H9 (cell line): ENCODE data around the gene KCNC2. TPM values are rescaled to one million over a fixed set of nuclear protein-coding genes. Genes with fewer than 3 reads are reported as not detected.

ENCODE experiments used
- DNase-seq: peaks from one replicate; pipeline ENCODE4 v3.0.0-alpha.2; 2017
- H2AFZ ChIP-seq: one replicate; pipeline ENCODE4 v1.6.1; 2013; ENCODE audit warnings: mild to moderate bottlenecking, low read length, control low read depth, moderate library complexity
- H2AK5ac ChIP-seq: 2 replicates; pipeline ENCODE4 v1.6.1; 2013; ENCODE audit warnings: low read length, control low read depth, mixed read lengths; ENCODE audit not compliant: insufficient read length
- H2BK120ac ChIP-seq: one replicate; pipeline ENCODE4 v1.6.1; 2013; ENCODE audit warnings: low read depth, mild to moderate bottlenecking, low read length, control low read depth, inconsistent platforms; ENCODE audit not compliant: poor library complexity, severe bottlenecking
- H2BK12ac ChIP-seq: 2 replicates; pipeline ENCODE4 v1.6.1; 2013; ENCODE audit warnings: low read length, control low read depth, mixed read lengths, low read depth; ENCODE audit not compliant: insufficient read length
- H2BK15ac ChIP-seq: 2 replicates; pipeline ENCODE4 v1.6.1; 2013; ENCODE audit warnings: low read depth, low read length, control low read depth
- H2BK20ac ChIP-seq: one replicate; pipeline ENCODE4 v1.6.1; 2013; ENCODE audit warnings: low read depth, mild to moderate bottlenecking, low read length, control low read depth, inconsistent platforms; ENCODE audit not compliant: poor library complexity, severe bottlenecking
- H2BK5ac ChIP-seq: 2 replicates; pipeline ENCODE4 v1.6.1; 2013; ENCODE audit warnings: low read length, control low read depth, mixed read lengths; ENCODE audit not compliant: insufficient read length
- H3K14ac ChIP-seq: 2 replicates; pipeline ENCODE4 v1.6.1; 2013; ENCODE audit warnings: low read length, control low read depth; ENCODE audit not compliant: insufficient read depth
- H3K18ac ChIP-seq: 2 replicates; pipeline ENCODE4 v1.6.1; 2013; ENCODE audit warnings: low read depth, mild to moderate bottlenecking, mixed read lengths, low read length, control low read depth; ENCODE audit not compliant: insufficient read length
- H3K23ac ChIP-seq: 2 replicates; pipeline ENCODE4 v1.6.1; 2013; ENCODE audit warnings: low read length, control low read depth, mixed read lengths, low read depth; ENCODE audit not compliant: insufficient read length
- H3K23me2 ChIP-seq: 2 replicates; pipeline ENCODE4 v1.6.1; 2013; ENCODE audit warnings: low read depth, mild to moderate bottlenecking, mixed read lengths, low read length, control low read depth; ENCODE audit not compliant: insufficient read length, poor library complexity, severe bottlenecking
- H3K27ac ChIP-seq: 2 replicates; pipeline ENCODE4 v1.5.1; 2013; ENCODE audit warnings: low read length, control low read depth, mixed read lengths, low read depth; ENCODE audit not compliant: insufficient read length
- H3K27me3 ChIP-seq: 2 replicates; pipeline ENCODE4 v1.6.1; 2013; ENCODE audit warnings: low read length, control low read depth, inconsistent platforms; ENCODE audit not compliant: insufficient read depth
- H3K4ac ChIP-seq: 2 replicates; pipeline ENCODE4 v1.6.1; 2013; ENCODE audit warnings: low read depth, mild to moderate bottlenecking, control low read depth, inconsistent platforms, low read length, moderate library complexity
- H3K4me1 ChIP-seq: 2 replicates; pipeline ENCODE4 v1.6.1; 2013; ENCODE audit warnings: low read length, control low read depth, inconsistent platforms; ENCODE audit not compliant: insufficient read depth
- H3K4me2 ChIP-seq: 2 replicates; pipeline ENCODE4 v1.6.1; 2013; ENCODE audit warnings: low read length, control low read depth, mixed read lengths; ENCODE audit not compliant: insufficient read length, insufficient read depth
- H3K56ac ChIP-seq: 2 replicates; pipeline ENCODE4 v1.6.1; 2013; ENCODE audit warnings: low read depth, mild to moderate bottlenecking, mixed read lengths, low read length, control low read depth; ENCODE audit not compliant: insufficient read length
- H3K79me1 ChIP-seq: 2 replicates; pipeline ENCODE4 v1.6.1; 2013; ENCODE audit warnings: low read depth, mild to moderate bottlenecking, moderate library complexity, low read length, control low read depth, inconsistent platforms; ENCODE audit not compliant: insufficient read depth, poor library complexity, severe bottlenecking
- H3K79me2 ChIP-seq: 2 replicates; pipeline ENCODE4 v1.6.1; 2013; ENCODE audit warnings: low read length, control low read depth, inconsistent platforms; ENCODE audit not compliant: insufficient read depth
- H3K9ac ChIP-seq: 2 replicates; pipeline ENCODE4 v1.6.1; 2013; ENCODE audit warnings: low read length, control low read depth, mixed read lengths; ENCODE audit not compliant: insufficient read length; ENCODE audit errors: extremely low read depth
- H3K9me3 ChIP-seq: one replicate; pipeline ENCODE4 v1.6.1; 2013; ENCODE audit warnings: low read depth, low read length, inconsistent platforms; ENCODE audit not compliant: control insufficient read depth
- H3T11ph ChIP-seq: one replicate; pipeline ENCODE4 v1.6.1; 2013; ENCODE audit warnings: mild to moderate bottlenecking, low read length, control low read depth, inconsistent platforms
- H4K20me1 ChIP-seq: one replicate; pipeline ENCODE4 v1.6.1; 2013; ENCODE audit not compliant: control insufficient read depth, insufficient read length, insufficient read depth
- H4K5ac ChIP-seq: 2 replicates; pipeline ENCODE4 v1.6.1; 2013; ENCODE audit warnings: low read depth, mild to moderate bottlenecking, mixed read lengths, low read length, control low read depth; ENCODE audit not compliant: insufficient read length
- H4K8ac ChIP-seq: replicated peaks from 2 replicates; pipeline ENCODE4 v1.6.1; 2013; ENCODE audit warnings: low read length, control low read depth, mixed read lengths, low read depth; ENCODE audit not compliant: insufficient read length
- H4K91ac ChIP-seq: 2 replicates; pipeline ENCODE4 v1.6.1; 2013; ENCODE audit warnings: low read depth, mild to moderate bottlenecking, moderate library complexity, mixed read lengths, low read length, control low read depth; ENCODE audit not compliant: insufficient read length
- H3K27ac Mint-ChIP-seq, 3 experiments: 2 replicates in 2 of 3; 3 replicates in 1 of 3; pipeline ENCODE4 v1.8.0; 2020 to 2021; ENCODE audit warnings: mixed read lengths in 3 of 3, mild to moderate bottlenecking in 1 of 3, moderate library complexity in 1 of 3
- H3K27me3 Mint-ChIP-seq: 2 replicates; pipeline ENCODE4 v1.8.0; 2021; ENCODE audit warnings: low read depth, mild to moderate bottlenecking, moderate library complexity, mixed read lengths
- H3K36me3 Mint-ChIP-seq, 3 experiments: 2 replicates in 2 of 3; 3 replicates in 1 of 3; pipeline ENCODE4 v1.8.0; 2020 to 2021; ENCODE audit warnings: low read depth in 3 of 3, mixed read lengths in 3 of 3; ENCODE audit not compliant: insufficient read depth in 1 of 3
- H3K4me1 Mint-ChIP-seq, 2 experiments: 2 replicates each; pipeline ENCODE4 v1.8.0; 2020; ENCODE audit warnings: mixed read lengths in 2 of 2
- H3K4me3 Mint-ChIP-seq, 2 experiments: 2 replicates in 1 of 2; 3 replicates in 1 of 2; pipeline ENCODE4 v1.8.0; 2020 to 2021; ENCODE audit warnings: mild to moderate bottlenecking in 2 of 2, mixed read lengths in 2 of 2, moderate library complexity in 1 of 2
- H3K9me3 Mint-ChIP-seq, 2 experiments: 2 replicates in 1 of 2; 3 replicates in 1 of 2; pipeline ENCODE4 v1.8.0; 2020; ENCODE audit warnings: mild to moderate bottlenecking in 2 of 2, mixed read lengths in 2 of 2, moderate library complexity in 1 of 2
- CTCF ChIP-seq: fragments of 200-600 bp; sonication (generic); conservative IDR thresholded peaks from 3 replicates; pipeline ENCODE4 v1.8.0; 2021; ENCODE audit warnings: antibody characterized with exemption, mild to moderate bottlenecking
- WGBS: extraction: QIAGEN DNeasy Blood & Tissue Kit; methylation state at CpG from one replicate; pipeline ENCODE4 v1.1.7; 2013; ENCODE audit warnings: missing lambda C conversion rate, low lambda C conversion rate, mixed read lengths; ENCODE audit not compliant: insufficient read length; ENCODE audit errors: extremely low coverage; 5-methylcytosine and 5-hydroxymethylcytosine counted together
- total RNA-seq: library from RNA; stranded (reverse); gene quantifications from 2 replicates; pipeline ENCODE4 v1.2.1, GENCODE V29; 2021

The KCNC2 gene
- total RNA-seq, 1 experiment from 2014 or later: not detected

- no peaks in the 10 kb centered on the region for H3K23me2 ChIP-seq
- Mint-ChIP-seq H3K27ac (no peak overlapping the region), H3K27me3 (no peaks in the 10 kb centered on the region), H3K9me3 (no peaks in the 10 kb centered on the region), H3K36me3 (no peaks in the 10 kb centered on the region), H3K4me3 (no peak overlapping the region), H3K4me1 (no peaks in the 10 kb centered on the region)
- no peak overlapping the region for H3K23ac ChIP-seq
- no peak overlapping the region for H3K4me2 ChIP-seq
- no peak overlapping the region for H3K56ac ChIP-seq
- no peaks in the 10 kb centered on the region for H3K4me1 ChIP-seq
- no peak overlapping the region for H2BK120ac ChIP-seq
- no peak overlapping the region for H4K91ac ChIP-seq
- no peaks in the 10 kb centered on the region for H3K79me2 ChIP-seq
- H3T11ph ChIP-seq: no peak overlapping the region
- H4K20me1 ChIP-seq: no peaks in the 10 kb centered on the region
- no peaks in the 10 kb centered on the region for H3K79me1 ChIP-seq
- H2AK5ac ChIP-seq: no peak overlapping the region
- H3K27ac ChIP-seq: no peak overlapping the region
- no peak overlapping the region for H3K9ac ChIP-seq
- H2BK5ac ChIP-seq: no peak overlapping the region
- no peaks in the 10 kb centered on the region for H3K27me3 ChIP-seq
- no CpG with 5 or more reads among the region's 1 CpG for WGBS
- no peak overlapping the region for H3K4ac ChIP-seq
- no peaks in the 10 kb centered on the region for H3K9me3 ChIP-seq
- no peak overlapping the region for H3K18ac ChIP-seq
- H2BK15ac ChIP-seq: no peak overlapping the region
- H4K8ac ChIP-seq: no peak overlapping the region
- no peak overlapping the region for H2BK12ac ChIP-seq
- no peak for DNase-seq
- no peak overlapping the region for H3K14ac ChIP-seq
- no peak overlapping the region for H2BK20ac ChIP-seq
- no peak overlapping the region for H4K5ac ChIP-seq
- H2AFZ ChIP-seq: no peak overlapping the region
- TF ChIP-seq CTCF: no peak
These were observed 48.2 kb downstream of the KCNC2 start for GRCh38 chr12:75161488-75161887.
